ENCODE measurements around the gene GRM2.

The GRM2 gene

DNA sequence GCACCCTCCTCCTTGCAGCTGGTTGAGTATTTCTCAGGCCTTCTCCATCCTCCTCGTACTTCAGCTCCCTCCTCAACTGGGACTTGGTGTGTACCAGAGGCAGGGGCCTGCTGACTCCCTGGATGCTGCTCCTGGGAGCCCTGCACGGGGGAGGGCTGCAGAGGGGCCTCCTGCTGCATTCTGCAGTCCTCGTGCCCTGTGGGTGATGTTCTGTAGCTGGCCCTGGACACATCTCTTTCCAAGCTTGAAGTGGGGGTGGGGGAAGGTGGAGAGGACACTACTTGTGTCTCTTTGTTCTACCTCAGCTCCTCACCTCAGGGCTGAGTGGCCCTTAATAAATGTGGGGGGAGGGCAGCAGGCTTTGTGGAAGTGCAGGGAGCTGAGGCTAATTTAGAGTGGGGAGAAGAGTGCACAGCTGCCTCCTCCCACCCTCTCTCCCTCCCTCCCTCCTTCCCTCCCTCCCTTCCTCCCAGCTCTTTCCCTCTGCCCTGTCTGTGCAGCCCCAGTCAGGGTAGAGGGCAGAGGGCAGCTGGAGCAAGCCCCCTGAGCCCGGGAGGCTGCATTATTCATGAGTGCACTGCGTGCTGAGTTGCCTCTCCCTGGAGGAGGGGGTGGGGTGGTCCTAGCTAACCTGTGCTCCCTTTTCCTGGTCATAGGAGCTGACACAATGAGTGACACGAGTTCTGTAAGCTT, 3.7 kb upstream of the GRM2 start:
- H3K4me3 ChIP-seq (ENCODE audit: low read depth, low read length) = no peak overlapping the region
- in situ Hi-C loops (cut with HindIII; ENCODE audit: low sequenced_read_pairs) = no loop called here
- DNase-seq (ENCODE audit: low read depth) = no peak
- TF ChIP-seq CTCF (IDR thresholded peaks at IDR 0.05; ENCODE audit: low read depth, low read length, missing control alignments) = no peak

GRCh38 chr3:51703761-51704510, 2.9 kb upstream of the GRM2 start:
- no peak overlapping the region for H3K4me3 ChIP-seq (ENCODE audit: low read depth, low read length)
- DNase-seq (ENCODE audit: low read depth) = no peak
- in situ Hi-C loops (cut with HindIII; ENCODE audit: low sequenced_read_pairs) = no loop called here
- TF ChIP-seq CTCF (IDR thresholded peaks at IDR 0.05; ENCODE audit: low read depth, low read length, missing control alignments) = no peak

- no peak for TF ChIP-seq CTCF (IDR thresholded peaks at IDR 0.05; ENCODE audit: low read depth, low read length, missing control alignments)
- DNase-seq (ENCODE audit: low read depth) = no peak
- in situ Hi-C loops (cut with HindIII; ENCODE audit: low sequenced_read_pairs) = no loop called here
- H3K4me3 ChIP-seq (ENCODE audit: low read depth, low read length) = no peak overlapping the region
Observed at GRCh38 chr3:51704511-51704950, 2.3 kb upstream of the GRM2 start.

DNA sequence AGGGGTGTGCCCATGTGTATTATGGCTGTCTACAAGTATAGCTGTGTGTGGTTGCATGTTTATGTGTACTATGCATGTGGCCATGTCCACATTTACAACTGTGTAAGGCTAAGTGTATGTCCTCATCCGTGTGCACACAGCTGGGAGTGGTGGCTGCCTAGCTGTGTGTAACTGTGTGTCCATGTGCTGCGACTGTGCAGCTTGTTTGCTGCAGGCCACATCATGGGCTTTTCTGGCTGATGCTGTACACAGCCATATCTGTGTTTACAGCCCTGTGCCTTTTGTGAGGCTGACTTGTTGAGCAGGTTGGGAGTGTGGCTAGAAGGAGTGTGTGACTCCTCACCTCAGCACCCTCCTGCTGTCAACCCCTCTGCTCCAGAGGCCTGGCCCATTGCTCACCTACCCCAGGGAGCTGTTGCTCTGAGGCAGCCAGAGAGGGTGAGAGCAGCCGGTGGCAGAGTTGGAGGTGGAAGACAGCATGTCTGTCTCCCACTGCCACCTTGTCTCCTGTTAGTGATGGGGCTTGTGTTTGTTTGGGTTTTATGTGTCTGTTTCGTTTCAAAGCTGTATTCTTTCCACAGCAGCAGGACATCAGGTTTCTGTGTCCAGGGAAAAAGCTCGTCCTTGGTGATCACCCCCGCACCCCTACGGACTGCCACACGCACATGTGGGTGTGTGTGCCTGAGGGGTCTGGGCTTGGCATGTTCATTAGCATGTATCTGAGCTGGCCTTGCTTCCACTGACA, 1.4 kb upstream of the GRM2 start:
- DNase-seq (ENCODE audit: low read depth) = no peak
- no peak for TF ChIP-seq CTCF (IDR thresholded peaks at IDR 0.05; ENCODE audit: low read depth, low read length, missing control alignments)
- H3K4me3 ChIP-seq (ENCODE audit: low read depth, low read length) = no peak overlapping the region
- in situ Hi-C loops (cut with HindIII; ENCODE audit: low sequenced_read_pairs) = no loop called here

DNA sequence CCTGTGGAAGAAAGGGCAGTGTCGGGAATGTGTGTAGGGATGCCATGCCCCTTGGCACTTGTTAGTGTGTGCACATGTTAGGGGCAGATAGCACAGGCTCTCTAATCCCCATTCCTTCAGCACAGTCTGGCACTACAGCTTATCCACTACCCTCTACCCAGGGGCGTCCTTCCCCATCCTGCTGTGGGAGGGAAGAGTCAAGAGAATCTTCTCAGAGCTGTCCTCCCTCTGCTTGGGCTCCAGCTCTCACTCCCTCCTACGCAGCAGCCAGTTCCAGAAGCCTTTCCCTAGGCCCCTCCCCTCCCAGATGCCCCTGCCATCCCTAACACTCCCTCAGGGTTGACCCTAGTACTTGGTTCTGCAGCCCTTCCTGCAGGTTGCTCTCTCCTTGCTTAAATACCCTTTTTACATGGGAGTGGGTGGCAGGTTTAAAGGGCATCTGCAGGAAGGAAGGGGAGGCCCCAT, 815 bp upstream of the GRM2 start:
- in situ Hi-C loops (cut with HindIII; ENCODE audit: low sequenced_read_pairs) = no loop called here

More for the DNA sequence above, 815 bp upstream of the GRM2 start:
- no peak overlapping the region for H3K4me3 ChIP-seq (ENCODE audit: low read depth, low read length)
- TF ChIP-seq CTCF (IDR thresholded peaks at IDR 0.05; ENCODE audit: low read depth, low read length, missing control alignments) = no peak
- no peak for DNase-seq (ENCODE audit: low read depth)

Measured in astrocyte of the cerebellum (primary cell).